NCI-H82 treated with DMSO at 0.1 percent for 48 hours (cell line): ENCODE data around the gene PCDHGA9.
"Not testable (repeated sequence)": the region's sequence is repeated elsewhere in the genome, so short reads cannot be mapped to it uniquely, and the experiment has no call there.

Experiments used
- DNase-seq: peaks from one replicate; lab custom pipeline; 2025; ENCODE audit not compliant: unreplicated experiment; lab: John Stamatoyannopoulos, UW

PCDHGA9 gene

DNA sequence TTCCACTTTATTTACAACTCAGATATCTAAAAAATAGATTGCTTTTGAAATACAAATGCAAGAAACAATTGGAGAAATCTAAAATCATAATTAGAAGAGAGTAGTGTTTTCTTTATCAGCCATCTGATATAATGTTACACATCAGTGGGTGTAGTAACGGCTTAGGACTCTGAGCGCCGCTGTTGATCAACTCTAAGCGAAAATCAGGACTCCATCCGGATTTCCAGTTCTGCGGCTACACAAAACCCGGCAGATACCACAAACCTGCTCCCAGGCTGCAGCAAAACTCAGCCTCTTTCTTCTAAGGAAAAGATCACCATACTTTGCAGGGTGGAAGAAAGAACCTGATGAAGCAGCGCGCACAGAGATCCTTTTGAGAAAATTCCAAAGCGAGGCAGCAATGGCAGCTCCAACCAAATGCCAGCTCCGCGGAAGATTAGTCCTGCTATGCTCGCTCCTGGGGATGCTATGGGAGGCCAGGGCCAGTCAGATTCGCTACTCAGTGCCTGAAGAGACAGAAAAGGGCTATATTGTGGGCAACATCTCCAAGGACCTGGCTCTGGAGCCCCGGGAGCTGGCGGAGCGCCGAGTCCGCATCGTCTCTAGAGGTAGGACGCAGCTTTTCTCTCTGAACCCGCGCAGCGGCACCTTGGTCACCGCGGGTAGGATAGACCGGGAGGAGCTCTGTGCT is at the start of gene PCDHGA9:
Gene PCDHGA9 (plus strand): TSS at position 226 of the 691 bp plus-strand sequence. CDS start 175 bp downstream, at position 401.
- no peak for DNase-seq

- DNase-seq: no peak
Observed at GRCh38 chr5:141354900-141355469, 47.6 kb upstream of the PCDHGA9 start, which contains the start of gene PCDHGA4. Gene PCDHGA4 (plus strand): TSS chr5:141355021. CDS start chr5:141355108, 87 bp downstream.

DNA sequence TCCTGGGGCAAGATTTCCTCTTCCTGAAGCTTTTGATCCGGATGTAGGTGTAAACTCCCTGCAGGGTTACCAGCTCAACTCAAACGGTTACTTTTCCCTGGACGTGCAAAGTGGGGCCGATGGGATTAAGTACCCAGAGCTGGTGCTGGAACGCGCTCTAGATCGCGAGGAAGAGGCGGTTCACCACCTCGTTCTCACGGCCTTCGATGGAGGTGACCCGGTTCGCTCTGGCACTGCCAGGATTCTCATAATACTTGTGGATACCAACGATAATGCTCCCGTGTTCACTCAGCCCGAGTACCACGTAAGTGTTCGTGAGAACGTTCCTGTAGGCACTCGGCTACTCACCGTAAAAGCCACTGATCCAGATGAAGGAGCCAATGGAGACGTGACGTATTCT is 46.9 kb upstream of the PCDHGA9 start:
- no peak for DNase-seq

- DNase-seq: no peak
Observed at GRCh38 chr5:141356133-141356532, 46.4 kb upstream of the PCDHGA9 start.

GRCh38 chr5:141356950-141357349 is 45.6 kb upstream of the PCDHGA9 start:
- no peak for DNase-seq

- DNase-seq: no peak
Observed at GRCh38 chr5:141359790-141360426, 42.7 kb upstream of the PCDHGA9 start, which contains the start of gene PCDHGB2. Gene PCDHGB2 (plus strand): TSS chr5:141359994. CDS start chr5:141360136, 142 bp downstream.

- DNase-seq: no peak
Observed at GRCh38 chr5:141360685-141361084, 41.9 kb upstream of the PCDHGA9 start.

DNA sequence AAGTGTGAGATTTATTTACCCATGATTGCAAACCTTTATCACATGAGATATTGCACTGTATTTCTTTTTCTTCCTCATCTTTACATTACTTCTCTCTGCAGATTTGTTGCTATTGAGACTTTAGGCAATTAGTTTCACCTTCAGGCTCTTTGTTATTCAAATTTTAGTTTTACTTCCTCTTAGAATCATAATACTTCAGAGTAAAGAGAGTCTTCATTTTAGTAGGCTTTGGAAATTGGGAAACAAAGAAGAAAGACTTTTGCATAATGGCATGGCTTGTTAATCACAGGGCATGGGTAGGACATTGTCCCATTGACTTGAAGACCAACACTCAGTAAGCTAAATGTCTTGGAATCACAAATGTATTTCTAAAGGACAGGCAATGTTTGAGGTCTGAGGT is 39.9 kb upstream of the PCDHGA9 start:
- no peak for DNase-seq

DNA sequence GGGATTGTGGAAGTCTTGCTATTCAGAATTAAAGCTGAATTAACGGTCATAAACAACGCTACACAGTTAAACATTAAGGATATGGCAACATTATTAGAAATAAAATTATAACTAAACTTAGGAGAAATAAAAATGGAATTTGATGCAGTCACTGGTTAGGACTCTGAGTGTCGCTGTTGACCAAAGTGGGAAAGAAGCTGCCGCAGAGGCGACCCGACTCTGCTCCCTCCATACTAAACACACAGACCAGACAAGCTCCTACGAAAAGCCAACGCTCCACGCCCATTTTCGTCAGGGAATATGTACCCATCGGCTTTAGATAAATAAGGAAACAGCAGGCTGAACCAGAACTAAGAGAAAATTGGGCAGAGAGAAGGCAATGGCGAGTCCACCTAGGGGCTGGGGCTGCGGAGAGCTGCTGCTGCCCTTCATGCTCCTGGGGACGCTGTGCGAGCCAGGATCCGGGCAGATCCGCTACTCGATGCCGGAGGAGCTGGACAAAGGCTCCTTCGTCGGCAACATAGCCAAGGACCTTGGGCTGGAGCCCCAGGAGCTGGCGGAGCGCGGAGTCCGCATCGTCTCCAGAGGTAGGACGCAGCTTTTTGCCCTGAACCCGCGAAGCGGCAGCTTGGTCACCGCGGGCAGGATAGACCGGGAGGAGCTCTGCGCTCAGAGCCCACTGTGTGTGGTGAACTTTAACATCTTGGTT is 38.5 kb upstream of the PCDHGA9 start, which contains the start of gene PCDHGA5:
Gene PCDHGA5 (plus strand): TSS at position 211 of the 709 bp plus-strand sequence. CDS start 169 bp downstream, at position 380.
- DNase-seq: no peak

GRCh38 chr5:141366016-141366896 is 36.3 kb upstream of the PCDHGA9 start:
- DNase-seq: no peak

DNA sequence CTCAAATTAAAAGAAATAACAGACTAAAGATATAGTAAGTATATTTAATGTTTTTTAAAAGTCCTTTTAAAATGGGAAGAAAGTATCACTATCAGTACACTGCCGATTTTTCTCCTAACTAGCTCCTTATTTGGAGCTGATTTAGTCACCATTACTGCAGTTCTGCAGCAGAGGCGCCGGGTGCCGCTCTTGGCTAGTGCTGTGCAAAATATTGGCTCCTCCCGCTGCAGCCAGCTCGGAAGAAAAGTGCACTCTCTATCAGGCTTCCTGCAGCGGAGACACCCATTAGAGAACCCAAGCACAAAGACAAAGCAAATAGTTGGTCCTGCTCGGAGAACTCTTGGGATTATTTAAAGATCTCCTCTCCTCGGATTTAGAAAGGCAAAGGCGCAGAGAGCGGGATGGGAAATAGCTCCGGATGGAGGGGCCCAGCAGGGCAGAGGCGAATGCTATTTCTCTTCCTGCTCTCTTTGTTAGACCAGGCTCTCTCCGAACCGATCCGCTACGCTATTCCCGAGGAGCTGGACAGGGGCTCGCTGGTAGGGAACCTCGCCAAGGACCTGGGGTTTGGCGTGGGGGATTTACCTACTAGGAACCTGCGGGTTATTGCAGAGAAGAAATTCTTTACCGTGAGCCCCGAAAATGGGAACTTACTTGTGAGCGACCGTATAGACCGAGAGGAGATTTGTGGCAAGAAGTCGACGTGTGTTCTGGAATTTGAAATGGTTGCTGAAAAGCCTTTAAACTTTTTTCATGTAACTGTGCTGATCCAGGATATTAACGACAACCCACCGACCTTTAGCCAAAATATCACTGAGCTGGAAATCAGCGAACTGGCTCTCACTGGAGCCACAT is 32.4 kb upstream of the PCDHGA9 start, which contains the start of gene PCDHGB3:
Gene PCDHGB3 (plus strand): TSS at position 249 of the 855 bp plus-strand sequence. CDS start 153 bp downstream, at position 402.
- DNase-seq: no peak

DNA sequence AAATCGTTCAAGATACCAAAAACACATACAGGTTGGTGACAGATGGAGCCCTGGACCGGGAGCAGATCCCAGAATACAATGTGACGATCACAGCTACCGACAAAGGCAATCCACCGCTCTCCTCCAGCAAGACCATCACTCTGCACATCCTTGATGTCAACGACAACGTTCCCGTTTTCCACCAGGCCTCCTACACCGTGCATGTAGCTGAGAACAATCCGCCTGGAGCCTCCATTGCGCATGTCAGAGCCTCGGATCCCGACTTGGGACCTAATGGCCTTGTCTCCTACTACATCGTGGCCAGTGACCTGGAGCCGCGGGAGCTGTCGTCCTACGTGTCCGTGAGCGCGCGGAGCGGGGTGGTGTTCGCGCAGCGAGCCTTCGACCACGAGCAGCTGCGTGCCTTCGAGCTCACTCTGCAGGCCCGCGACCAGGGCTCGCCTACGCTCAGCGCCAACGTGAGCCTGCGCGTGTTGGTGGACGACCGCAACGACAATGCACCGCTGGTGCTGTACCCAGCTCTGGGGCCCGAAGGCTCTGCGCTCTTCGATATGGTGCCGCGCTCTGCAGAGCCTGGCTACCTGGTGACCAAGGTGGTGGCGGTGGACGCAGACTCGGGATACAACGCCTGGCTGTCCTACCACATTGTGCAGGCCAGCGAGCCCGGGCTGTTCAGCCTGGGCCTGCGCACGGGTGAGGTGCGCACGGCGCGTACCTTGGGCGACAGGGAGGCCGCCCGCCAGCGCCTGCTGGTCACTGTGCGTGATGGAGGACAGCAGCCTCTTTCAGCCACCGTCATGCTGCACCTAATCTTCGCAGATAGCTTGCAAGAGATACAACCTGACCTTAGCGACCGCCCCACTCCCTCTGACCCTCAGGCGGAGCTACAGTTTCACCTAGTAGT is 30.8 kb upstream of the PCDHGA9 start:
- no peak for DNase-seq

- no peak for DNase-seq
Observed at GRCh38 chr5:141373673-141374317, 28.8 kb upstream of the PCDHGA9 start, which contains the start of gene PCDHGA6. Gene PCDHGA6 (plus strand): TSS chr5:141373891. CDS start chr5:141374084, 193 bp downstream.

- DNase-seq: no peak
Observed at GRCh38 chr5:141374627-141375026, 28.0 kb upstream of the PCDHGA9 start.

- not testable (repeated sequence) for DNase-seq
Observed at GRCh38 chr5:141375444-141376155, 27.0 kb upstream of the PCDHGA9 start.

DNA sequence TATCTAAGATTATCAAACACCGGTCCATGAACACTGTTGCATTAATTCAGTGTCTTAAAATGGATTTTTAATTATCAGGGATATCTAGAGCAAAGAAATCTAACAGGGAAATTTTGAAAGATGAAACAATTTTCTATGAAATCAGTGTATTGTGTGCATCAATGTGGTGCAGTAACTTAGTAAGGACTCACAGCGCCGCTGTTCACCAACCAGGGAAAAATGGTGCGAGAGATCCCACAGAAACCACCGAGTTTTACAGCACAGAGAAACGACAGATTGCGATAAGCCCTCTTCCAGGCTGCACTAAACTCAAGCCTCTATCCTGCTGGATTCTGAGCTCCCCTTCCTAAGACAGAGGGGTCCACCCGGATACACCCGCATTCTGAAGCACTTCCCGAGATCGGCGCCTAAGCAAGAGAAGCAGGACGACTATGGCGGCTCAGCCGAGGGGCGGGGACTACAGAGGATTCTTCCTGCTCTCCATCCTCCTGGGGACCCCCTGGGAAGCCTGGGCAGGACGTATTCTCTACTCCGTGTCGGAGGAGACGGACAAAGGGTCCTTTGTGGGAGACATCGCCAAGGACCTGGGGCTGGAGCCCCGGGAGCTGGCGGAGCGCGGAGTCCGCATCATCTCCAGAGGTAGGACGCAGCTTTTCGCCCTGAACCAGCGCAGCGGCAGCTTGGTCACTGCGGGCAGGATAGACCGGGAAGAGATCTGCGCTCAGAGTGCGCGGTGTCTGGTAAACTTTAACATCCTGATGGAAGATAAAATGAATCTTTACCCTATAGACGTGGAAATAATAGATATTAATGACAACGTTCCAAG is 19.9 kb upstream of the PCDHGA9 start, which contains the start of gene PCDHGA7:
Gene PCDHGA7 (plus strand): TSS at position 274 of the 826 bp plus-strand sequence. CDS start 158 bp downstream, at position 432.
- no peak for DNase-seq
